ENCODE data around the gene LRRC51. TPM values are rescaled to one million over a fixed set of nuclear protein-coding genes. Genes with fewer than 3 reads are reported as not detected.

LRRC51 gene
- total and polyA plus RNA-seq, 3 donors from 2014 or later: 50.8 to 200 (median 84.6) TPM

DNA sequence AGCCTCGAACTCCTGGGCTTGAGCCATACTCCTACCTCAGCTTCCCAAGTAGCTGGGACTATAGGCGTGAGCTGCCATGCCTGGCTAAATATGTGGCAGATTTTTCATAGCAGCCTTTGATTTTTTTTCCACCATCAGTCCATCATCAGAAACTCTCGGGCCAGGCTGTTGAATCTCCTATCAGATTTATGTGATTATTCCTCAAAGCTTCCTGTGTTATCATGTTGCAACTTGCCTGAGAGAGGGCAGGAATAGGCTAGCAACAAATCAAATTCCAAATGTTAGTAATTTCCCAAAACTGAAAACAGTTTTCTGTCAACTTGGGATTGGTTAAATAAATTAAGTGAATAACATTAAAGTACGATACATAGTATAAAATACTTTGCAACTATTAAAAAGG lies 3.4 kb downstream of the LRRC51 start:
- WGBS, 2 donors: 85 to 91% methylated on average over 4 of the region's 4 CpGs
- TF ChIP-seq POLR2A (IDR thresholded peaks at IDR 0.05) (no peak), CTCF (IDR thresholded peaks at IDR 0.05) (no peak)
- Histone ChIP-seq H3K4me1 (peaks cover 14% of the 10 kb centered on the region), H3K36me3 (ENCODE audit: low read depth, missing control alignments) (no peaks in the 10 kb centered on the region), H3K27me3 (no peaks in the 10 kb centered on the region), H3K4me3 (no peak overlapping the region), H3K27ac (no peak overlapping the region), H3K9me3 (no peaks in the 10 kb centered on the region)
- intact Hi-C loops (cut with DNase I; ENCODE audit: low total_unique reads): no loop called here
- DNase-seq: no peak

GRCh38 chr11:72084965-72085364 lies 4.3 kb downstream of the LRRC51 start:
- Histone ChIP-seq H3K36me3 (ENCODE audit: low read depth, missing control alignments) (no peaks in the 10 kb centered on the region), H3K4me3 (no peak overlapping the region), H3K27me3 (no peaks in the 10 kb centered on the region), H3K27ac (no peak overlapping the region), H3K9me3 (no peaks in the 10 kb centered on the region), H3K4me1 (peaks cover 11% of the 10 kb centered on the region)
- 100% methylated on average over 1 of the region's 1 CpG for WGBS, 2 donors
- TF ChIP-seq CTCF (IDR thresholded peaks at IDR 0.05) (no peak), POLR2A (IDR thresholded peaks at IDR 0.05) (no peak)
- intact Hi-C loops (cut with DNase I; ENCODE audit: low total_unique reads): loop anchor here (5.0 kb wide), 1 partner anchor 58 kb away; no protein-coding TSS in a partner anchor
- no peak for DNase-seq

GRCh38 chr11:72085621-72086351 lies 5.1 kb downstream of the LRRC51 start:
- no peak for DNase-seq
- intact Hi-C loops (cut with DNase I; ENCODE audit: low total_unique reads): loop anchor here (5.0 kb wide), 1 partner anchor 58 kb away; no protein-coding TSS in a partner anchor
- TF ChIP-seq POLR2A (IDR thresholded peaks at IDR 0.05) (no peak), CTCF (IDR thresholded peaks at IDR 0.05) (no peak)
- no peak overlapping the region for H3K4me3 ChIP-seq
- H3K36me3 ChIP-seq (ENCODE audit: low read depth, missing control alignments): no peaks in the 10 kb centered on the region
- H3K4me1 ChIP-seq: peaks cover 11% of the 10 kb centered on the region
- H3K27ac ChIP-seq: no peak overlapping the region
- no peaks in the 10 kb centered on the region for H3K27me3 ChIP-seq
- no peaks in the 10 kb centered on the region for H3K9me3 ChIP-seq
- WGBS, 2 donors: 91 to 92% methylated on average over 3 of the region's 3 CpGs

DNA sequence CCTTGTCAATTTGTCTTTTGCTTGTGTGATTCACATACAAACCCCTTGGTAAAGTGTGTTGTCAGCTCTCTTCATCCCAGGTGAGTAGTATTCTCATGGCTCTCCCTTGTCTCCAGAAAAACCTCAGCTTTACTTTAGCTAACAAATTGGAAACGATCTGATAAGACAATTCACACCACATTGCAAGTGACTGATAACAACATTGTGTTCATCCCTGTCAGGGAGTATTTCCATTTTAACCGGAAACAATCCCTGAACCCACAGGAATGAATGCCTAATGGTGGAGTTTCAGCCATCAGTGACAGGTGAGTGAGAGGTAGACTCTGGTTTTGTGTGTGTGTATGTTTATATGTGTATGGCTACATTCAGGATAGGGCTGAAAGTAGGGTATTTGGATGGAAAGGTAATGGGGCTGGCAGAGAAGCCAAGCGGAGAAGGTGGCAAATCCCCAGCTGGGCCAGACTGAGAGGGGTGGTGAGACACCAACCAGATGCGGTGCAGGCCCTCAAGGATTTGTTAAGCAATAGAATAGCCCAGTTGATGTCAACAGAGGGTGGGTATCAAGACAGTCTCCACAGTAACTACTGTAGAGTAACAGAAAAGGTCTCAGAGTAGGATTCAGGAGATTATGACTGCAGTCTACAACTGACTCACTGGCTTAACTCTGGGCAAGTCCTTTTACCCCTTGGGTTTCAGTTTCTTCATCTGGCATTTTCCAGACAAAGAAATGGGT lies 7.6 kb downstream of the LRRC51 start:
- no peak overlapping the region for H3K27ac ChIP-seq
- no peak for DNase-seq
- no peak for TF ChIP-seq POLR2A (IDR thresholded peaks at IDR 0.05)
- no peak for TF ChIP-seq CTCF (IDR thresholded peaks at IDR 0.05)
- intact Hi-C loops (cut with DNase I; ENCODE audit: low total_unique reads): loop anchor here (5.0 kb wide), 1 partner anchor 61 kb away; no protein-coding TSS in a partner anchor
- H3K9me3 ChIP-seq: no peaks in the 10 kb centered on the region
- no peaks in the 10 kb centered on the region for H3K27me3 ChIP-seq
- H3K4me1 ChIP-seq: peaks cover 3% of the 10 kb centered on the region
- 87 to 88% methylated on average over 4 of the region's 4 CpGs for WGBS, 2 donors
- no peaks in the 10 kb centered on the region for H3K36me3 ChIP-seq (ENCODE audit: low read depth, missing control alignments)
- no peak overlapping the region for H3K4me3 ChIP-seq

Measured in testis (tissue), 3 donors.